Stimulated activated CD8-positive, alpha-beta memory T cell treated with anti-CD3 and anti-CD28 coated beads, Interleukin-12 subunit alpha, Interleukin-12 subunit beta, amount 100 ng/mL, for 24 hours (primary cell): ENCODE measurements around the gene OR1F1.
"Not testable (repeated sequence)": the region's sequence is repeated elsewhere in the genome, so short reads cannot be mapped to it uniquely, and the experiment has no call there.

Source experiments
- DNase-seq: peaks from one replicate; pipeline ENCODE4 v3.0.0-alpha.2; 2020; ENCODE audit errors: extremely low read depth

Gene OR1F1

GRCh38 chr16:3187798-3188674, at the start of gene OR1F1:
Gene OR1F1 (plus strand): TSS chr16:3188204.
- no peak for DNase-seq

GRCh38 chr16:3138342-3138741, 49.7 kb upstream of the OR1F1 start:
- no peak for DNase-seq

GRCh38 chr16:3138823-3139426, 49.1 kb upstream of the OR1F1 start:
- DNase-seq = no peak

- not testable (repeated sequence) for DNase-seq
Observed at GRCh38 chr16:3139561-3139960, 48.4 kb upstream of the OR1F1 start.

- DNase-seq = no peak
Observed at GRCh38 chr16:3140603-3141427, 47.2 kb upstream of the OR1F1 start.

GRCh38 chr16:3141781-3142311, 46.2 kb upstream of the OR1F1 start:
- no peak for DNase-seq

GRCh38 chr16:3142327-3142726, 45.7 kb upstream of the OR1F1 start:
- DNase-seq = no peak

GRCh38 chr16:3142770-3143169, 45.2 kb upstream of the OR1F1 start:
- no peak for DNase-seq

GRCh38 chr16:3143189-3143588, 44.8 kb upstream of the OR1F1 start:
- DNase-seq = no peak

- DNase-seq = no peak
Observed at GRCh38 chr16:3143598-3144320, 44.2 kb upstream of the OR1F1 start.

- no peak for DNase-seq
Observed at GRCh38 chr16:3144321-3144983, 43.6 kb upstream of the OR1F1 start.

- no peak for DNase-seq
Observed at GRCh38 chr16:3145151-3145550, 42.9 kb upstream of the OR1F1 start.

GRCh38 chr16:3145660-3146059, 42.3 kb upstream of the OR1F1 start:
- DNase-seq = no peak

- DNase-seq = no peak
Observed at GRCh38 chr16:3147046-3147756, 40.8 kb upstream of the OR1F1 start.

- DNase-seq = no peak
Observed at GRCh38 chr16:3147757-3148104, 40.3 kb upstream of the OR1F1 start.

GRCh38 chr16:3148256-3149192, 39.5 kb upstream of the OR1F1 start:
- no peak for DNase-seq

- no peak for DNase-seq
Observed at GRCh38 chr16:3149193-3149530, 38.8 kb upstream of the OR1F1 start.

- no peak for DNase-seq
Observed at GRCh38 chr16:3149630-3150345, 38.2 kb upstream of the OR1F1 start.
